ENCODE data around the gene MAGI2. TPM values are rescaled to one million over a fixed set of nuclear protein-coding genes. Genes with fewer than 3 reads are reported as not detected.

Gene MAGI2
- total RNA-seq, 2 donors from 2014 or later, result 18.3 to 31.8 TPM

GRCh38 chr7:78019447-78020135, 1433.9 kb downstream of the MAGI2 start:
- ATAC-seq (ENCODE audit: insufficient number of reproducible peaks, low FRiP score, low read depth) (peak; percentile 54), DNase-seq (ENCODE audit: low spot score) (peak; percentile 89)
- H3K4me1 ChIP-seq (ENCODE audit: control insufficient read depth in 1 of 2, low read depth in 2 of 2), result peaks cover 8 to 36% of the 10 kb centered on the region in 2 donors
- no peaks in the 10 kb centered on the region for H3K27me3 ChIP-seq (replicated peaks; ENCODE audit: insufficient read depth)
- no peaks in the 10 kb centered on the region for H3K9me3 ChIP-seq
- H3K4me3 ChIP-seq, result peak overlapping the region; percentile 76
- TF ChIP-seq CTCF (IDR thresholded peaks at IDR 0.05), result no peak
- peak overlapping the region; percentile 90 to 98 for H3K27ac ChIP-seq
- H3K36me3 ChIP-seq, result no peaks in the 10 kb centered on the region

- no peak for TF ChIP-seq CTCF (IDR thresholded peaks at IDR 0.05)
- Histone ChIP-seq H3K27me3 (replicated peaks; ENCODE audit: insufficient read depth) (no peaks in the 10 kb centered on the region), H3K36me3 (no peaks in the 10 kb centered on the region), H3K9me3 (no peaks in the 10 kb centered on the region), H3K4me1 (ENCODE audit: control insufficient read depth in 1 of 2, low read depth in 2 of 2) (peaks cover 8 to 36% of the 10 kb centered on the region in 2 donors), H3K27ac (peak overlapping the region; percentile 87 to 90), H3K4me3 (peak overlapping the region; percentile 81)
- DNase-seq (ENCODE audit: low spot score) (peak; percentile 30), ATAC-seq (ENCODE audit: insufficient number of reproducible peaks, low FRiP score, low read depth) (peak; percentile 8)
These were observed 1434.6 kb downstream of the MAGI2 start for GRCh38 chr7:78018641-78019446.

GRCh38 chr7:78017591-78018100, 1435.8 kb downstream of the MAGI2 start:
- H3K36me3 ChIP-seq, result no peaks in the 10 kb centered on the region
- DNase-seq (ENCODE audit: low spot score) (no peak), ATAC-seq (ENCODE audit: insufficient number of reproducible peaks, low FRiP score, low read depth) (no peak)
- TF ChIP-seq CTCF (IDR thresholded peaks at IDR 0.05), result no peak
- no peaks in the 10 kb centered on the region for H3K27me3 ChIP-seq (replicated peaks; ENCODE audit: insufficient read depth)
- H3K27ac ChIP-seq, result no peak overlapping the region
- peak overlapping the region; percentile 81 for H3K4me3 ChIP-seq
- peaks cover 8 to 36% of the 10 kb centered on the region in 2 donors for H3K4me1 ChIP-seq (ENCODE audit: control insufficient read depth in 1 of 2, low read depth in 2 of 2)
- H3K9me3 ChIP-seq, result no peaks in the 10 kb centered on the region

GRCh38 chr7:78015574-78016260, 1437.8 kb downstream of the MAGI2 start:
- Histone ChIP-seq H3K36me3 (no peaks in the 10 kb centered on the region), H3K9me3 (no peaks in the 10 kb centered on the region), H3K4me1 (ENCODE audit: control insufficient read depth in 1 of 2, low read depth in 2 of 2) (peaks cover 8 to 33% of the 10 kb centered on the region in 2 donors), H3K27me3 (replicated peaks; ENCODE audit: insufficient read depth) (no peaks in the 10 kb centered on the region), H3K27ac (no peak overlapping the region), H3K4me3 (no peak overlapping the region)
- no peak for TF ChIP-seq CTCF (IDR thresholded peaks at IDR 0.05)
- DNase-seq (ENCODE audit: low spot score) (no peak), ATAC-seq (ENCODE audit: insufficient number of reproducible peaks, low FRiP score, low read depth) (no peak)

GRCh38 chr7:78014401-78014800, 1439.1 kb downstream of the MAGI2 start:
- no peak for ATAC-seq (ENCODE audit: insufficient number of reproducible peaks, low FRiP score, low read depth)
- no peaks in the 10 kb centered on the region for H3K36me3 ChIP-seq
- H3K4me1 ChIP-seq (ENCODE audit: control insufficient read depth in 1 of 2, low read depth in 2 of 2), result peaks cover 8 to 27% of the 10 kb centered on the region in 2 donors
- H3K27me3 ChIP-seq (replicated peaks; ENCODE audit: insufficient read depth), result no peaks in the 10 kb centered on the region
- DNase-seq (ENCODE audit: low spot score), result no peak
- no peak overlapping the region for H3K4me3 ChIP-seq
- no peak overlapping the region for H3K27ac ChIP-seq
- H3K9me3 ChIP-seq, result no peaks in the 10 kb centered on the region
- no peak for TF ChIP-seq CTCF (IDR thresholded peaks at IDR 0.05)
